Esophagus squamous epithelium (tissue), 5 donors: ENCODE results near the gene CLSTN2. TPM values are rescaled to one million over a fixed set of nuclear protein-coding genes. Genes with fewer than 3 reads are reported as not detected.

Experiments
- DNase-seq: peaks from one replicate; lab custom pipeline; 2025; lab: John Stamatoyannopoulos, UW
- H3K27ac ChIP-seq, 4 donors: fragments of 200-600 bp; sonication (generic); one replicate each; pipeline ENCODE4 v1.5.1; 2016 to 2019; ENCODE audit warnings: mild to moderate bottlenecking in 1 of 4
- H3K27me3 ChIP-seq, 4 donors: fragments of 200-600 bp; sonication (generic); 1 replicate in 3 of 4; 2 replicates in 1 of 4; pipeline versions ENCODE4 v1.5.1 to v1.6.0; 2017 to 2021; ENCODE audit warnings: antibody characterized with exemption in 1 of 4
- H3K36me3 ChIP-seq, 3 donors: fragments of 200-600 bp; sonication (generic); one replicate each; pipeline ENCODE4 v1.5.1; 2016 to 2019
- H3K4me1 ChIP-seq, 3 donors: fragments of 200-600 bp; sonication (generic); one replicate each; pipeline ENCODE4 v1.5.1; 2017 to 2019
- H3K4me3 ChIP-seq, 4 donors: fragments of 200-600 bp; sonication (generic); 1 replicate in 3 of 4; 2 replicates in 1 of 4; pipeline ENCODE4 v1.5.1; 2016 to 2019; ENCODE audit warnings: mild to moderate bottlenecking in 2 of 4, moderate library complexity in 1 of 4
- H3K9me3 ChIP-seq, 3 donors: fragments of 200-600 bp; sonication (generic); one replicate each; pipeline ENCODE4 v1.5.1; 2016 to 2019
- POLR2A ChIP-seq, 4 donors: fragments of 450-650 bp; IDR thresholded peaks; one replicate each; pipeline ENCODE4 v1.6.1; 2017; ENCODE audit warnings: antibody characterized with exemption in 4 of 4, mild to moderate bottlenecking in 4 of 4, moderate library complexity in 3 of 4
- WGBS, 2 donors: methylation state at CpG; one replicate each; pipeline ENCODE4 v1.1.5; 2018; 5-methylcytosine and 5-hydroxymethylcytosine counted together
- intact Hi-C: fragments of 100-400 bp; cut with DNase I; formaldehyde crosslinking; loops from one replicate; pipeline ENCODE4 v1.15.0; 2022
- total RNA-seq, 4 donors: library from RNA; depleted of rRNA; stranded (reverse); fragments of >200 nt; gene quantifications; one replicate each; pipeline ENCODE4 v1.1.0, GENCODE V29; 2016
- TF ChIP-seq, protein P1 (sequence below), 6 experiments: fragments of 450-650 bp in 4 of 6; fragments of 200-600 bp in 2 of 6; sonication (generic) in 2 of 6; IDR thresholded peaks; one replicate each; pipeline ENCODE4 v1.5.1; 2016 to 2019; ENCODE audit warnings: antibody characterized with exemption in 6 of 6, mild to moderate bottlenecking in 4 of 6, moderate library complexity in 4 of 6
- donor health status: DM: yes; HTN: yes; CAD: no.

Gene CLSTN2
- total RNA-seq, 4 donors from 2014 or later, result 0.53 to 5.0 (median 3.1) TPM

DNA sequence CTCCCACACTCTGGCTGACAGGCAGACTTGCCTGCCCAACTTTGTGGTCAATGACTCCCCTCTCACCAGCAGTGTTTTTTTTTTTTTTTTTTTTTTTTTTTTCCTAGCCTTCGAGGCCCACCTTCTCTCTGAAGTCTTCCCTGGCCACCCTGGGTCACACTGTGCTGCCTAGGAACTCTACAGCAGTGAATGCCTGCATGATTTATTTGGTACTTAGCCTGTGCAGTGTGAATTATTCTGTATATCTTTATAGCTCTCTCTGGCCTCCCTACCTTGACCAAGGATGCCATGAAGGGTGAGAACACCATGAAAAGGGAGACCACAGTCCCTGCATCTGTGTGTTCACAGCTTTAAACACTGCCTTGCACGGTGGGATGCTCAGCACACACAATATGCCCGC is 141.6 kb downstream of the CLSTN2 start:
- no peak for DNase-seq
- 57 to 79% methylated on average over 3 of the region's 3 CpGs for WGBS, 2 donors

DNA sequence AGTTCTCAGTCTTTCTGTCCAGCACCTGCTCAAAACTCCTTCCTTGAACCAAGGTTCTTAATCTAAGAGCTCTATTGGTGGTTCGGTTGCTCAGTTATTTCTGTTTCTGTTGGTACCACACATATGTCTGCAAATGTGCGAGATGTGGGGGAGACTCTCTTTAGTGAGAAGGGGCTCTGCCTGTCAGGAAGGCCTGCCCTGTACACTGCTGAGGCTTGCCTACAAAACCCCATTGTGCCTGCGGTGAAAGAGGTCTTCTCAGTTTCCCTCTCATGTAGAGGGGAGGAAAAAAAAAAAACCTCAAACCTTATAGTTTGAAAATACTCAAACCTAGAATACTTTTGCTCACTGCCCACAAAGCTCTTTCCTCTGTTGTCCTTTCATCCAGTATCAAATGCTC is 142.4 kb downstream of the CLSTN2 start:
- TF ChIP-seq POLR2A (IDR thresholded peaks at IDR 0.05), result no peak
- TF ChIP-seq, protein P1, sequence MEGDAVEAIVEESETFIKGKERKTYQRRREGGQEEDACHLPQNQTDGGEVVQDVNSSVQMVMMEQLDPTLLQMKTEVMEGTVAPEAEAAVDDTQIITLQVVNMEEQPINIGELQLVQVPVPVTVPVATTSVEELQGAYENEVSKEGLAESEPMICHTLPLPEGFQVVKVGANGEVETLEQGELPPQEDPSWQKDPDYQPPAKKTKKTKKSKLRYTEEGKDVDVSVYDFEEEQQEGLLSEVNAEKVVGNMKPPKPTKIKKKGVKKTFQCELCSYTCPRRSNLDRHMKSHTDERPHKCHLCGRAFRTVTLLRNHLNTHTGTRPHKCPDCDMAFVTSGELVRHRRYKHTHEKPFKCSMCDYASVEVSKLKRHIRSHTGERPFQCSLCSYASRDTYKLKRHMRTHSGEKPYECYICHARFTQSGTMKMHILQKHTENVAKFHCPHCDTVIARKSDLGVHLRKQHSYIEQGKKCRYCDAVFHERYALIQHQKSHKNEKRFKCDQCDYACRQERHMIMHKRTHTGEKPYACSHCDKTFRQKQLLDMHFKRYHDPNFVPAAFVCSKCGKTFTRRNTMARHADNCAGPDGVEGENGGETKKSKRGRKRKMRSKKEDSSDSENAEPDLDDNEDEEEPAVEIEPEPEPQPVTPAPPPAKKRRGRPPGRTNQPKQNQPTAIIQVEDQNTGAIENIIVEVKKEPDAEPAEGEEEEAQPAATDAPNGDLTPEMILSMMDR (IDR thresholded peaks at IDR 0.05), result no peak
- 93% methylated on average over 3 of the region's 3 CpGs; no CpG with 5 or more reads in 1 of the 2 donors for WGBS, 2 donors
- H3K36me3 ChIP-seq, result no peaks in the 10 kb centered on the region
- no peak for DNase-seq
- no peaks in the 10 kb centered on the region for H3K4me1 ChIP-seq
- H3K27me3 ChIP-seq, result no peaks in the 10 kb centered on the region
- no peak overlapping the region for H3K27ac ChIP-seq
- no peak overlapping the region for H3K4me3 ChIP-seq
- no peaks in the 10 kb centered on the region for H3K9me3 ChIP-seq
- intact Hi-C loops, result no loop called here

More for the DNA sequence above, 141.6 kb downstream of the CLSTN2 start:
- no peaks in the 10 kb centered on the region for H3K27me3 ChIP-seq
- no peak overlapping the region for H3K27ac ChIP-seq
- TF ChIP-seq POLR2A (IDR thresholded peaks at IDR 0.05), result no peak
- TF ChIP-seq, protein P1 (IDR thresholded peaks at IDR 0.05), result no peak
- H3K4me1 ChIP-seq, result no peaks in the 10 kb centered on the region
- no peaks in the 10 kb centered on the region for H3K36me3 ChIP-seq
- H3K9me3 ChIP-seq, result no peaks in the 10 kb centered on the region
- intact Hi-C loops, result no loop called here
- H3K4me3 ChIP-seq, result no peak overlapping the region

DNA sequence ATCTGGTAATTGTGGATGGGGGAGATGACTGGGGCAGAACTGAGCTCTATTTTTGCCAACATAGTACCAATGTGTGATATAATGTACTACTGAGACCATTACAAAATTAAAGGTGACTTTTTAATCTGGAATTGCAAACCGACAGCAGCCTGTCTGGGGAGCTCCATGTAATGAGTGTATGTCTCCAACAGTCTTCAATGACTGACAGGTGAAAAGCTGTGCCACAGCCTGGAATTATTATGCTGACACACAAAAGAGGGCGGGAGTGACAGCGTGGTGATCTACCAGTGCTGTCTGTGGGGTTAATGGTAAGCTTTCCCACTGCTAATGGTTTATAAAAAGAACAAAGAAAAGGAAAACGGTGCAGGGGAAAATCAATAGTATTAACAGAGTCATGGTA is 143.4 kb downstream of the CLSTN2 start:
- intact Hi-C loops, result no loop called here
- no peak overlapping the region for H3K27ac ChIP-seq
- H3K4me3 ChIP-seq, result no peak overlapping the region
- no peaks in the 10 kb centered on the region for H3K27me3 ChIP-seq
- H3K36me3 ChIP-seq, result no peaks in the 10 kb centered on the region
- H3K9me3 ChIP-seq, result no peaks in the 10 kb centered on the region
- no peaks in the 10 kb centered on the region for H3K4me1 ChIP-seq
- 68 to 81% methylated on average over 4 of the region's 4 CpGs for WGBS, 2 donors
- TF ChIP-seq, protein P1 (IDR thresholded peaks at IDR 0.05), result no peak
- no peak for TF ChIP-seq POLR2A (IDR thresholded peaks at IDR 0.05)
- DNase-seq, result no peak

DNA sequence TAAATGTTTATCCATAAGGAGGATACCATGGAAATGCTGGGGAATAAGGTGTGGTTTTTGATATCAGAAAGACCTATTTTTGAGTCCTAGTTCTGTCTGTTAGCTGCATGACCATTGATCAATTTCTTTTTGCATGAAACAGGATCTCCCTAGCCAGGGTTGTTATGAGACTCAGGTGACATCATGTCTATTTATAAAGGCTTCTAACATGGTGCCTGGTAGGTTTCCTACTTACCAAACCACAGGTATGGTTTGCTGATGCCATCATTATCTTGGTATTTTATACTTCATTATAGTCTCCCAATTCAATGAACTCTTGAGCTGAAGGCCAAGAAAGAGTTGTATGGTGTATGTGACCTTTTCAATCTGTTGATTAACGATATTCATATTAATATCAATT is 144.0 kb downstream of the CLSTN2 start:
- Histone ChIP-seq H3K36me3 (no peaks in the 10 kb centered on the region), H3K27ac (no peak overlapping the region), H3K9me3 (no peaks in the 10 kb centered on the region), H3K4me3 (no peak overlapping the region), H3K27me3 (no peaks in the 10 kb centered on the region), H3K4me1 (no peaks in the 10 kb centered on the region)
- no peak for DNase-seq
- intact Hi-C loops, result no loop called here
- 78 to 85% methylated on average over 1 of the region's 1 CpG for WGBS, 2 donors
- TF ChIP-seq POLR2A (IDR thresholded peaks at IDR 0.05), result no peak
- TF ChIP-seq, protein P1 (IDR thresholded peaks at IDR 0.05), result no peak

DNA sequence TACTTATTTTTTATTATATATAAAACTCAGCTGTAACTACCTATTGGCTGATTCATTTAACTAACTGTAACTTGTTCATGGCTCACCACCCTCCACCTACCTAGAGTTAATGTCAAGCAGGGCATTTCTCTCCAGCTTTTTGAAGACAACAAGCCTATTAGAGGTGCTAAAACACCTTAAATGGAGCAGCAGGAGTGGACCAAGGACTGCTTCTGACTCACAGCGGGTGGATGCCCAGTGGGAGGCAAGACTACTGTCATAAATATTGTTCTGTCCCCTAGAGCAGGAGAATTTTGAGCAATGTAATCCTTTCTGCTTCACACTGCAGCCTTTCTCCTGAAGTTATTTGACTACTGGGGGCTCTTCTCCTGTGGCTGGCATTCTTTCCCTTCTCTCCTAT is 146.9 kb downstream of the CLSTN2 start:
- intact Hi-C loops, result no loop called here
- no peaks in the 10 kb centered on the region for H3K36me3 ChIP-seq
- WGBS, 2 donors, result 79 to 85% methylated on average over 1 of the region's 1 CpG
- H3K27me3 ChIP-seq, result no peaks in the 10 kb centered on the region
- H3K4me1 ChIP-seq, result no peaks in the 10 kb centered on the region
- H3K9me3 ChIP-seq, result no peaks in the 10 kb centered on the region
- no peak overlapping the region for H3K4me3 ChIP-seq
- H3K27ac ChIP-seq, result no peak overlapping the region
- no peak for TF ChIP-seq POLR2A (IDR thresholded peaks at IDR 0.05)
- TF ChIP-seq, protein P1 (IDR thresholded peaks at IDR 0.05), result no peak
- DNase-seq, result no peak
